Stimulated activated CD4-positive, alpha-beta T cell treated with anti-CD3 and anti-CD28 coated beads, Interleukin-12 subunit alpha, Interleukin-12 subunit beta, amount 100 ng/mL, for 4 hours (primary cell): ENCODE data around the gene TBC1D22B.
"Not testable (repeated sequence)": the region's sequence is repeated elsewhere in the genome, so short reads cannot be mapped to it uniquely, and the experiment has no call there.

Source experiments
- DNase-seq: peaks from one replicate; pipeline ENCODE4 v3.0.0-alpha.2; 2020

TBC1D22B gene

DNA sequence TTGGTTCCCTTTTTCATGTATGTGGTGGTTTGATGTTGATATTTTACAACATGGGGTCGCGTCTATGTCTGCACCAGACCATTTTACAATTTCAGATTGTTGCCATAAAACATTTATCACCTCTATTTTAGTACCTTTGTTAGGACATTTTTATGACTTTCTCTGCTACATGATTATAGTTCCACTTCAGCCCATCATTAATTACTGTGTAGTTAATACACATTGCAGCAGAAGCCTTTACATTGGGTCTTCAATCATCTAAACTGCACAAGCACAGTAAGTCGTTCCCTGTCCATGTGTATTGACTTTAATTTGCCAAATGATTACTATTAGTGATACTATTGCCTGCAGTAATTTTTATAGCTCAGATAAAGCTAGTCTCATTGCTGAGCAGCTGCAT, 16.1 kb downstream of the TBC1D22B start:
- no peak for DNase-seq

DNA sequence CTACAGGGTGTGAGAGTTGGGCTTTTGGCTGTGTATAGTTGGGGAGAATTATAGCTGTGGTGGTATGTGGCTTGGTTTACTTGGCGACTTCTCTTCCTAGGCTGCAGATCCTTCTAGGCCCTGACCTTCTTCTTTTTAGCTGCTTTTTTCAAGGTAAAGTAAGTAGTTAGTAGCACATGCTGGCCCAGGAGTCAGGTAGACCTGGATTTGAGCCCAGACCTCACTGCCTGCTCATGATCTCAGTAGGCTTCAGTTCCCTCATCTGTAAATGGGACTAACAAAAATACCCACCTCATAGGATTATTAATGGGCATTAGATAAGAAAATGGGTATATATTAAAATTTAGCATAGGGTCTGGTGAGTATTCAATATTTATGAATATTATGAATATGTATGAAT, 17.8 kb downstream of the TBC1D22B start:
- no peak for DNase-seq

GRCh38 chr6:37277001-37277409, 19.4 kb downstream of the TBC1D22B start:
- DNase-seq: no peak

- DNase-seq: no peak
These were observed 22.0 kb downstream of the TBC1D22B start for GRCh38 chr6:37279366-37280134.

DNA sequence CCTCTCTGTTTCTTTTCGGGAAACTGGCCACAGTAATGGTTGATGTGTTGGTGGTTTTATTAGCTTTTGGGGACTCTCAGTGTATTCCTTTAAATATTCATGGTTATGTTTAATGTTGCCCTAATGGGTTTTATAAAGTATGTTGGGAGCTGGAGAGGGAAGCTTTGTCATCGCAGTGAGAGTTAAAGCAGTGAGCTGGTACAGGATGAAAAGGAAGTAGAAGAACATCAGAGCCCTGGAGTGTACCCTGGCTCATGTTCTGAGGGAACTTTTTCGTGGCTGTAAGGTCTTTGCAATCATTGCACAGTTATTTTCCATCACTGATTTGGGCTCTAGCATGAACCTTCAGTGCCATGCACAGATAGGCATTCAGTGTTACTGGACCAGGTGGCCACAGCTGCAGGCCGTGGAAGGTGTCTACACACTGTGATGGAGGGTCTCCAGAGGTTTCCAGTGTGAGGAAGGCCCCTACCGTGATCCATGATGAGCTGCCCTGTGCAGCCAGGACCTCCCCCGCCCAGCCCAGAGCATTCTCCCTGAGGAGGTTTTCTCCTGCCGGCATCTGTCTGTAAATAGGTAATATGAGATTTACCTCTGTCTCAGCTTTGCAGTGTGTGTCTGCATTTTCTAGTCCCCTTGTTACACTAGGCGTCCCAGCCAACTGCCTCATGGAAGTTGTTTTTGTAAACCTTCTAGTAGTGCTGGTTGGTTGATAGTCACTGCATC, 22.8 kb downstream of the TBC1D22B start:
- DNase-seq: no peak

GRCh38 chr6:37282371-37282770, 24.8 kb downstream of the TBC1D22B start:
- no peak for DNase-seq

GRCh38 chr6:37283268-37283667, 25.7 kb downstream of the TBC1D22B start:
- no peak for DNase-seq

- DNase-seq: no peak
These were observed 26.1 kb downstream of the TBC1D22B start for GRCh38 chr6:37283671-37284151.

DNA sequence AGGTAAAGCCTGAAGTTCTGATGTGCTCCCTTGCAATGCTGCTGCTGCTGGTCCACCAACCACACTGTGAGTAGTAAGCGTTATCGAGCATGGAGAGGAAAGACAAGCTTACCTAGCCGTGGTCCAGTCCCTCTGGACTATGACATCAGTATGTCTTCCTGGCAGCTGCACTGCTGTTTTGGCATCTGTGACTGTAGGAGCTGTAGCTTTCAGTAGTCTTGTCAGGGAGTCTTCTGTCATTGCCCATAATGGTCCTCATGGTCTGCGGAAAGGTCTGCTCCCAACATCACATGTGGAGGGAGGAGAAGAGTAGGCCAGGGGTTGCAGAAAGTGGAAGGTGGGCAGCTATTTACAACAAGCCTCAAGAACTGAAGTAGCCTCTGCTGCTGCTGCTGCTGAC, 27.2 kb downstream of the TBC1D22B start:
- no peak for DNase-seq

DNA sequence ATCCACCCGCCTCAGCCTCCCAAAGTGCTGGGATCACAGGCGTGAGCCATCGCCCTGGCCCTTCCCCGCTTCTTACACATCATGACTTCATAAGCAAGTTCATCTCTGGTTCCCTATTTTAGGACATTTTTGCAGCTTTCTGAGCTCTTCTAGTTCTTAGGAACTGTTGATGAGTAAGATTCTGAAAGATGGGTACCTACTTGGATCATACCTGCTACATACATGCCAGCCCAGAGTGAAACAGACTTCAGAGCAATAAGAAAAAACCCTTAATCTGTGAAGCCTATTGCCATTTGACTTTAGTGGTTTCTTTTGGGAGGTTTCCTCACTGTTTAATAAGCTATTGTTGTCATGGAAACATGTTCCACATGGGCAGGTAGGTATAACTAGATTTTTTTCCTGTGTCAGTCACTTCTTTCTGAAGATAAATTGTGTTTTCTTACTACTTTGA, 28.3 kb downstream of the TBC1D22B start:
- no peak for DNase-seq

GRCh38 chr6:37287519-37288157, 30.1 kb downstream of the TBC1D22B start:
- DNase-seq: no peak

GRCh38 chr6:37288247-37288646, 30.7 kb downstream of the TBC1D22B start:
- no peak for DNase-seq

DNA sequence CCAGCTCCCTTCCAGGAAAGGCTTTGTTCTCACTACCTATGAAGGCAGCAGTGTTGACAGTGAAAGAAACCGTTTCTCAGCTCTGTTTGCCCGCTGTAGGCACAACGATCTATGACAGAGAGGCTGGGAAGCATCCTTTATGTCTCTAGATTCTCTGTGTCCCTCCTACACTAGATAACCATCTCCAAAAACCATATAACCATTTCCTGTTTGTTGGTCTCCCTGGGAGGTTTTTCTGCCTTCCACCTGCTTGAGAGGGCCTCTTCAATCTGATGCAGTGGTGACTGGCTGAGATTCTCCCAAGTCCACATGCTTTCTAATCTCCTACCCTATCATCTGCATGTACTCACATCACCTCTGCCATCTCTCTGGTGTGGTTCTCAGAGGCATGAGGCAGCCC, 32.4 kb downstream of the TBC1D22B start:
- DNase-seq: no peak

GRCh38 chr6:37293426-37293825, 35.9 kb downstream of the TBC1D22B start:
- DNase-seq: no peak

DNA sequence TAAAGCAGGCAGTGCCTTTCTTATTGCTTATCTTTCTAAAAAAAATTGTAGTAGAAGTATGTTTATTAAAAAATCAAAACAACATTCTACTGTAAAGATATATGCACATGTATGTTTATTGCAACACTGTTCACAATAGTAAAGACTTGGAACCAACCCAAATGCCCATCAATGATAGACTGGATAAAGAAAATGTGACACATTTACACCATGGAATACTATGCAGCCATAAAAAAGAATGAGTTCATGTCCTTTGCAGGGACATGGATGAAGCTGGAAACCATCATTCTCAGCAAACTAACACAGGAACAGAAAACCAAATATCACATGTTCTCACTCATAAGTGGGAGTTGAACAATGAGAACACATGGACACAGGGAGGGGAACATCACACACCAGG, 40.1 kb downstream of the TBC1D22B start:
- DNase-seq: not testable (repeated sequence)

GRCh38 chr6:37298958-37299357, 41.4 kb downstream of the TBC1D22B start:
- no peak for DNase-seq

DNA sequence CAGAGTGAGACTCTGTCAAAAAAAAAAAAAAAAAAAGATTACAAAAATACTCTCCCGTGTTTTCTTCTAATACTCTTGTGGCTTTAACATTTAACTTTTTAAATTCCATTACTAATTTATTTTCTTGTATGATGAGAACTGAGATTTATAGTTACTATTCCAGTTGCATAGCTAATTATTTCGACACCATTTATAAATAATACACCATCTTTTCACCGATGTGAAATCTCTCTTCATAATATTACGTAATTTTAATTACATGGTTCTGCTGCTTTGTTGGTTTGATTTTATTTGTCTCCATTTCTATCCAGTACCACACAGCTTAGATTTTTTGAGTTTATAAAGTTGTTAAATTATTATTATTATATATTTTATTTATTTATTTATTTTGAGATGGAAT, 42.4 kb downstream of the TBC1D22B start:
- no peak for DNase-seq

GRCh38 chr6:37302086-37302686, 44.6 kb downstream of the TBC1D22B start:
- DNase-seq: no peak

DNA sequence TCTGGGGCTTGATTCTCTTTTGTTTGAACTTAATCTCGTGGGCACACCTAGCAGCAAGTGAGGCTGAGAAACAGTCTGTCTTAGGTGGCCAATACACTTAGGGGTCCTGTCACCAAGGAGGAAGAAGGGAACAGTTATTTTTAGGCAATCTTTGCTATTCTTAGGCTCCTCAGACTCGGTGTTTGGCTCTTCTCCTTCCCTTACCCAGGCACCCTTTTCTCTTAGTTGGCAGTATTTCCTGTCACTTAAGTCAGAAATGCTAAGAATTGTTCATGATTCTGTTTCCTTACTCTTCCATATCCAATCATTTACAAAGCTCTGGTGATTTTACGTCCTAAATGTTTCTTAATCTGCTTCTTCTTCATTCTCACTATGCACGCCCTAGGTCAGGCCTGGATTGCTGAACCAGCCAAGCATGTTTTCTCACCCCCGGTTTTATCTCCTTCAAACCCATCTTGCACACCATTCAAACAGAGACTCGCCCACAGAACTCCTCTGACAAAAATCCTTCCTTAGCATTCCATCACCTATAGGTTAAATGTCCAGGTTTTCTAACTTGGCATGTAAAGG, 45.6 kb downstream of the TBC1D22B start:
- DNase-seq: no peak

- no peak for DNase-seq
These were observed 46.4 kb downstream of the TBC1D22B start for GRCh38 chr6:37303891-37304503.

DNA sequence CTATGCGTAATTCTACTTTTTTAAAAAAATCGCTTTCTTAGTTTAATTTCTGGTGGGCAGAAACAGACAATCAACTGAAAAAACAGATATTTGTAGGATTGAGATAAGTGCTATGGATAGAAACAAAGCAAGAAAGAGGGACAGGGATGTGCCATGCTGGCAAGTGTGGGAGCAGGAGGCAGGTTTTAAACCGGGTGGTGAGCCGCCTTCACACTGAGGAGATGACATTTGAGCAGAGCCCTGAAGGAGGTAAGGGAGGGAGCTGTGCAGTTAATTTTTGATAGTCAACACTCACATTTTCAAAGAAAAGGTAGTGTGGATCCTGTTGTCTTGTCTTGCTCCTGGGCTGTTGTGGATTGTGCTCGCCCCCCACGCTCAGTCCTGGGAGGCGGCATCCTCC, 47.2 kb downstream of the TBC1D22B start:
- no peak for DNase-seq

GRCh38 chr6:37305841-37306425, 48.4 kb downstream of the TBC1D22B start:
- DNase-seq: no peak
